Body of pancreas (tissue), 4 donors: ENCODE results near the gene DYDC1. TPM values are rescaled to one million over a fixed set of nuclear protein-coding genes. Genes with fewer than 3 reads are reported as not detected.

Experiments
- ATAC-seq: fragments of 150-250 bp; one replicate; pipeline ENCODE4 v1.9.1; 2016
- DNase-seq, 4 donors: peaks; one replicate each; pipeline ENCODE4 v3.0.0-alpha.2; 2019
- H3K27ac ChIP-seq, 4 donors: fragments of 200-600 bp; sonication (generic); 1 replicate in 3 of 4; 2 replicates in 1 of 4; pipeline versions ENCODE4 v1.5.1 to v1.6.1; 2016 to 2019; ENCODE audit warnings: mild to moderate bottlenecking in 1 of 4, mixed read lengths in 1 of 4, moderate library complexity in 1 of 4
- H3K27me3 ChIP-seq, 2 donors: fragments of 200-600 bp; sonication (generic); one replicate each; pipeline ENCODE4 v1.6.0; 2016; ENCODE audit warnings: mild to moderate bottlenecking in 1 of 2
- H3K36me3 ChIP-seq, 2 donors: fragments of 200-600 bp; sonication (generic); replicated peaks in 1 of 2; 2 replicates each; pipeline ENCODE4 v1.5.1; 2016; ENCODE audit warnings: low read depth in 2 of 2; ENCODE audit not compliant: insufficient read depth in 1 of 2
- H3K4me1 ChIP-seq: fragments of 200-600 bp; sonication (generic); one replicate; pipeline ENCODE4 v1.6.0; 2016
- H3K4me3 ChIP-seq, 2 donors: fragments of 200-600 bp; sonication (generic); 1 replicate in 1 of 2; 2 replicates in 1 of 2; pipeline ENCODE4 v1.5.1; 2016 to 2019
- H3K9me3 ChIP-seq, 3 donors: fragments of 200-600 bp; sonication (generic); 1 replicate in 2 of 3; 2 replicates in 1 of 3; pipeline ENCODE4 v1.5.1; 2016
- POLR2A ChIP-seq, 3 donors: fragments of 450-650 bp; IDR thresholded peaks; one replicate each; pipeline ENCODE4 v1.6.1; 2016; ENCODE audit warnings: antibody characterized with exemption in 3 of 3, mild to moderate bottlenecking in 2 of 3
- WGBS, 2 donors: methylation state at CpG; one replicate each; pipeline ENCODE4 v1.1.5; 2017; 5-methylcytosine and 5-hydroxymethylcytosine counted together
- intact Hi-C: fragments of 100-400 bp; cut with DNase I; formaldehyde crosslinking; loops from one replicate; pipeline ENCODE4 v1.15.1; 2023
- total RNA-seq, 2 donors: library from RNA; depleted of rRNA; stranded (reverse); fragments of >200 nt; gene quantifications; one replicate each; pipeline ENCODE4 v1.1.0, GENCODE V29; 2016
- TF ChIP-seq, protein P1 (sequence below), 7 experiments: fragments of 450-650 bp in 4 of 7; fragments of 200-600 bp in 3 of 7; sonication (generic) in 3 of 7; IDR thresholded peaks; one replicate each; pipeline ENCODE4 v1.5.1; 2016 to 2019; ENCODE audit warnings: antibody characterized with exemption in 7 of 7

Gene DYDC1
- total RNA-seq, 2 donors from 2014 or later, result not detected

DNA sequence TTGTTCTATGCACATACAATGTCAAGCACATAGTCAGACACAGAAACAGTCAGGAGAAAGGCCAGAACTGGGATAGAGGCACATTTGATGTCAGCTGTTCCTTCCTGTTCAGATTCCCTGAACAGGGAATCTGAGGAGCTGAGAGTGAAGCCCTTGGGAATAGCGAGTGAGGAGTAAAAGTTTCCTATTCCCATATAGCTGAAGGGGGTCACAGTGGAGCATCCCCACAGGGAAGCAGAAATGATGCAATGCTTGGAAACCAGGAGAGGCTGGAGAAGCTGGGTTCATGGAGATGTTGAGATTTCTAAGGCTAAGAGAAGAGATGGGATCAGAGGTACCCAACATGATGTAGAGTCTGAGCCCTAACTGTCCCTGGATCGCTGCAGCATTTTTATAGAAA lies 40.5 kb upstream of the DYDC1 start:
- intact Hi-C loops, result no loop called here
- WGBS, 2 donors, result 87 to 90% methylated on average over 2 of the region's 2 CpGs

DNA sequence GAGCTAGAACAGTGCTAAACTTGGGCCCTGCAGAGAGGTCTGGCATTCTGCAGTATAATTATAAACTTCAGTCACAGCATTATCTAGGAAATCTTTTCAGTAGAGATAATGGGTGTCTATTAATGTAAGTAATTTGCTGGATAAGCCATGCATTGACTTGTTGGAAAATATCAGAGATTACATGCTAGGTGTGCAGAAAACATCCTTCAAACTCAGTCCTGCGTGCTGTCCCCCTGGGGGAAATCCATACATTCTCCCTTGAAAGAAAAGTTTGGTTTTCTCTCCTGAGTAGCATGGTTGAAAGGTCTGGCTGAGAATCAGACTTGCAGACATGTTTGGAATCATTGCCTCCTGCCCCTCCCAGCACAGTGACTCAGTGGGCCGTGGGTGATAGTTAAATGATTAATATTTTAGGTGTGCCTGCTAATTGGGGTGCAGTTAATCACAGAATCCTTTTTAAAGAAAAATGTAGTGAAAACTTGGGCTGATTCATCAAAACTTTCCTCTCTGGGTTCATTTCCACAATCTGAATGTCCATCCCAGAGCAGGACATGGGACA lies 37.9 kb upstream of the DYDC1 start:
- no peak overlapping the region for H3K27ac ChIP-seq
- intact Hi-C loops, result no loop called here

More for the DNA sequence above, 40.5 kb upstream of the DYDC1 start:
- Histone ChIP-seq H3K27ac (no peak overlapping the region), H3K36me3 (no peaks in the 10 kb centered on the region), H3K4me1 (no peaks in the 10 kb centered on the region), H3K27me3 (no peaks in the 10 kb centered on the region), H3K9me3 (no peaks in the 10 kb centered on the region), H3K4me3 (no peak overlapping the region)
- ATAC-seq, result no peak
- DNase-seq, result no peak
- TF ChIP-seq POLR2A (IDR thresholded peaks at IDR 0.05), result no peak
- TF ChIP-seq, protein P1, sequence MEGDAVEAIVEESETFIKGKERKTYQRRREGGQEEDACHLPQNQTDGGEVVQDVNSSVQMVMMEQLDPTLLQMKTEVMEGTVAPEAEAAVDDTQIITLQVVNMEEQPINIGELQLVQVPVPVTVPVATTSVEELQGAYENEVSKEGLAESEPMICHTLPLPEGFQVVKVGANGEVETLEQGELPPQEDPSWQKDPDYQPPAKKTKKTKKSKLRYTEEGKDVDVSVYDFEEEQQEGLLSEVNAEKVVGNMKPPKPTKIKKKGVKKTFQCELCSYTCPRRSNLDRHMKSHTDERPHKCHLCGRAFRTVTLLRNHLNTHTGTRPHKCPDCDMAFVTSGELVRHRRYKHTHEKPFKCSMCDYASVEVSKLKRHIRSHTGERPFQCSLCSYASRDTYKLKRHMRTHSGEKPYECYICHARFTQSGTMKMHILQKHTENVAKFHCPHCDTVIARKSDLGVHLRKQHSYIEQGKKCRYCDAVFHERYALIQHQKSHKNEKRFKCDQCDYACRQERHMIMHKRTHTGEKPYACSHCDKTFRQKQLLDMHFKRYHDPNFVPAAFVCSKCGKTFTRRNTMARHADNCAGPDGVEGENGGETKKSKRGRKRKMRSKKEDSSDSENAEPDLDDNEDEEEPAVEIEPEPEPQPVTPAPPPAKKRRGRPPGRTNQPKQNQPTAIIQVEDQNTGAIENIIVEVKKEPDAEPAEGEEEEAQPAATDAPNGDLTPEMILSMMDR (IDR thresholded peaks at IDR 0.05), result no peak

DNA sequence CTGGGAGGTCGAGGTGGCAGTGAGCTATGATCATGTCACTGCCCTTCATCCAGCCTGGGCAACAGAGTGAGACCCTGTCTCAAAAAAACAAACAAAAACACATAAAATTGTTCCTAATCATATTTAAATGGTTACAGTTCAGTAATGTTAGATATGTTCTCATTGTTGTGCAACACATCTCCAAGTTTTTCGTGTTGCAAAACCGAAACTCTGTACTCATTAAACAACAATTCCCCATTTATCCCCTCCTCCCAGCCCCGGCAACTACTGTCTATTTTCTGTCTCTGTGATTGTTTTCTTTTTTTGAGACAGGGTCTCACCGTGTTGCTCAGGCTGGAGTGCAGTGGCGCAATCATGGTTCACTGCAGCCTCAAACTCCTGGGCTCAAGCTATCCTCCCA lies 35.7 kb upstream of the DYDC1 start:
- H3K27me3 ChIP-seq, result no peaks in the 10 kb centered on the region
- H3K27ac ChIP-seq, result no peak overlapping the region
- TF ChIP-seq, protein P1 (IDR thresholded peaks at IDR 0.05), result no peak
- no peak for TF ChIP-seq POLR2A (IDR thresholded peaks at IDR 0.05)
- no peaks in the 10 kb centered on the region for H3K4me1 ChIP-seq
- 80 to 88% methylated on average over 6 of the region's 6 CpGs for WGBS, 2 donors
- intact Hi-C loops, result no loop called here
- H3K4me3 ChIP-seq, result no peak overlapping the region
- no peaks in the 10 kb centered on the region for H3K9me3 ChIP-seq
- no peak for DNase-seq
- no peaks in the 10 kb centered on the region for H3K36me3 ChIP-seq
- no peak for ATAC-seq

More for the DNA sequence above, 37.9 kb upstream of the DYDC1 start:
- no peak overlapping the region for H3K4me3 ChIP-seq
- H3K9me3 ChIP-seq, result no peaks in the 10 kb centered on the region
- H3K27me3 ChIP-seq, result no peaks in the 10 kb centered on the region
- ATAC-seq, result no peak
- DNase-seq, result no peak
- no peaks in the 10 kb centered on the region for H3K36me3 ChIP-seq
- no peak for TF ChIP-seq POLR2A (IDR thresholded peaks at IDR 0.05)
- TF ChIP-seq, protein P1 (IDR thresholded peaks at IDR 0.05), result no peak
- H3K4me1 ChIP-seq, result no peaks in the 10 kb centered on the region
- WGBS, 2 donors, result 71 to 74% methylated on average over 2 of the region's 2 CpGs

DNA sequence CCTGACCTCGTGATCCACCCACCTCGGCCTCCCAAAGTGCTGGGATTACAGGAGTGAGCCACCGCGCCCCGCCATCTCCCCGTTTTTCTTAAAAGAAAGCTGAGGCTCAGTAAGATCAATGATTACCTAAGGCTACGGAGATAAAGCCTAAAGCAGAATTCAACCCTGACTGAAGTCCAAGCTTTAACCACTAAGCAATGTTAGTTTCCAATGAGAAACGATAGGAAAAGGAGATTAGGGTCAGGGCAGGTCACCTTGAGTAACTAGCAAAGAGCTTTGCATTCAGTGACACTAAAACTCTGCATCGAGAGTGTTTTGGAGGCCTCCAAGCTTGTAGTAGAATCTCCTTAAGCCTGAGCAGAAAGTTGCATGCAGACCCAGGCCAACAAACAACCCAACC lies 34.2 kb upstream of the DYDC1 start:
- no peak overlapping the region for H3K4me3 ChIP-seq
- H3K36me3 ChIP-seq, result no peaks in the 10 kb centered on the region
- no peak for ATAC-seq
- no peaks in the 10 kb centered on the region for H3K4me1 ChIP-seq
- TF ChIP-seq, protein P1 (IDR thresholded peaks at IDR 0.05), result no peak
- TF ChIP-seq POLR2A (IDR thresholded peaks at IDR 0.05), result no peak
- H3K27me3 ChIP-seq, result no peaks in the 10 kb centered on the region
- DNase-seq, result no peak
- intact Hi-C loops, result no loop called here
- no peak overlapping the region for H3K27ac ChIP-seq
- 59 to 75% methylated on average over 9 of the region's 9 CpGs for WGBS, 2 donors
- no peaks in the 10 kb centered on the region for H3K9me3 ChIP-seq

DNA sequence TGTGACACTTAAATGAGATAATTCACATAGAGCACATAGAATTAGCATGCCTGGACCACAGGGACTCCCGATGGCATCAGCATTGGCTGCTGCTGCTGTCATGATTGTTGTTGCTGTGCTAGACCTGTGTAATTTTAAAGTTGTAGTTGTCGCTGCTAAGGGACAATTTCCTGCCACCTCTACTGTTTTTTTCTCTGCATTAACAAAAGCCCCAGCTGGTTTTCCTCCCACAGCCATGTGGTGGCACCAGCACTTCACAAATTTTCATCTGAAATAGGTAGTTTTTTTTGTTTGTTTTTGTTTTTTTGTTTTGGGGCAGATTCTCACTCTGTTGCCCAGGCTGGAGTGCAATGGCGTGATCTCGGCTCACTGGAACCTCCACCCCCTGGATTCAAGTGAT lies 26.4 kb upstream of the DYDC1 start:
- ATAC-seq (no peak), DNase-seq (peak; percentile 41 to 57 (median 48))
- TF ChIP-seq POLR2A (IDR thresholded peaks at IDR 0.05), result no peak
- TF ChIP-seq, protein P1 (IDR thresholded peaks at IDR 0.05), result peak; percentile 29 to 71 (median 64)
- 11 to 13% methylated on average over 4 of the region's 4 CpGs for WGBS, 2 donors
- no peaks in the 10 kb centered on the region for H3K36me3 ChIP-seq
- intact Hi-C loops, result no loop called here
- H3K27ac ChIP-seq, result no peak overlapping the region
- no peaks in the 10 kb centered on the region for H3K4me1 ChIP-seq
- H3K27me3 ChIP-seq, result no peaks in the 10 kb centered on the region
- no peak overlapping the region for H3K4me3 ChIP-seq
- no peaks in the 10 kb centered on the region for H3K9me3 ChIP-seq
